ENCODE data around the gene RUNDC3A.

The RUNDC3A gene

DNA sequence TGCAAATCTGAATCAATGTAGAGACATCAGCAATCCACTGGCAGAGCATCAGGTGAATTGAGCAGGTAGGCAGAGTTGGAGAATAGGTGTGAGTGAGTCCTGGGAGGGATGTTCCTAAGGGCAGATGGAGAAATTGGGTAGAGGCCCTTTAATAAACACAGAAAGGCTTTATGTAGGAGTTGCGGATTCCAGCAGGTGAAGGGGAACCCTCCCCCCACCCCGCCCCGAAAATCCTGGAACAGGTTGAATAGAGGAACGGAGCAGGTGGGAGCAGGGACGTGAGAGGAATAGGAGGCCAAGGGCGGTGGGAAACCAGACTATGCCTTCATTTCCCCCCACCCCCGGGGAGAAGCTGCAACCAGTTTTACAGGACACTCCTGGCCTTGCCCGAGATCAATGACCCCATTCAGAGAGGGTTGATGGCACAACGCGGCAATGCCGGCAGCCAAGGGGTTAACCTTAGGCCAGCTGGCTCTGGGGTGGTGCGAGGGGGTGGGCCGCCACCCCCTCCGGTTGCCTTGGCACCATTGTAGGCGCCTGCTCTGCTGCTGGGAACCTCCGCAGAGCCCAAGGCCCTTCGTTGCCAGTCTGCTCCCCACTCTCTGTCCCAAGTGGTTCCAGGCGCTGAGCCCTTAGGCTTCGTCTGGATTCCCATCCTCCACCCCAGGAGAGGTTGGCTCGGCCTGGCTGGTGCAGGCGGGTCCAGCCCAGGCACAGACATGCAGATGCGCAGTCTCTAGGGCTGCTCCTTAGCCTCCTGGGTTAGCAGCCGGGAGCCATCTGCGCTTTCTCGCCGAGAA is 814 bp upstream of the RUNDC3A start (continued):
- TF ChIP-seq ZEB2 (tag by site-specific recombination; IDR thresholded peaks at IDR 0.05) (no peak), ZNF37A (tag by site-specific recombination; IDR thresholded peaks at IDR 0.05) (no peak), ZNF785 (tag by site-specific recombination; IDR thresholded peaks at IDR 0.05) (no peak), SCRT2 (tag by site-specific recombination; IDR thresholded peaks at IDR 0.05) (no peak), ZNF529 (tag by site-specific recombination; IDR thresholded peaks at IDR 0.05; ENCODE audit: insufficient replicate concordance) (no peak), ZXDB (tag by site-specific recombination; IDR thresholded peaks at IDR 0.05) (no peak), ZNF677 (tag by site-specific recombination; IDR thresholded peaks at IDR 0.05) (no peak), ZNF707 (tag by site-specific recombination; IDR thresholded peaks at IDR 0.05) (peak; percentile 85), KLF8 (tag by site-specific recombination; IDR thresholded peaks at IDR 0.05) (no peak), ZSCAN30 (tag by site-specific recombination; IDR thresholded peaks at IDR 0.05) (no peak), ZNF600 (tag by site-specific recombination; IDR thresholded peaks at IDR 0.05) (0 out of 2 replicates have a peak, but pooled peaks have one; percentile 13), ZBTB21 (tag by site-specific recombination; IDR thresholded peaks at IDR 0.05) (no peak), ZNF138 (tag by site-specific recombination; IDR thresholded peaks at IDR 0.05; ENCODE audit: borderline replicate concordance) (no peak), ZNF341 (tag by site-specific recombination; IDR thresholded peaks at IDR 0.05; ENCODE audit: low read depth) (peak; percentile 9; the same call in 1 of the 2 replicates), ZFP69B (tag by site-specific recombination; IDR thresholded peaks at IDR 0.05) (no peak), ZNF433 (tag by site-specific recombination; IDR thresholded peaks at IDR 0.05; ENCODE audit: low read depth) (no peak), SALL2 (tag by site-specific recombination; IDR thresholded peaks at IDR 0.05; ENCODE audit: borderline replicate concordance) (no peak), EGR2 (tag by site-specific recombination; IDR thresholded peaks at IDR 0.05; ENCODE audit: low read depth) (peak; percentile 59; the same call in 1 of the 2 replicates), ZNF2 (tag by site-specific recombination; IDR thresholded peaks at IDR 0.05) (no peak), ZNF211 (tag by site-specific recombination; IDR thresholded peaks at IDR 0.05; ENCODE audit: low read depth) (no peak), HOXC10 (CRISPR knock-in tag; IDR thresholded peaks at IDR 0.05) (no peak), ZNF837 (tag by site-specific recombination; IDR thresholded peaks at IDR 0.05) (no peak), ZFP41 (tag by site-specific recombination; IDR thresholded peaks at IDR 0.05; ENCODE audit: borderline replicate concordance) (no peak), KLF10 (tag by site-specific recombination; IDR thresholded peaks at IDR 0.05) (no peak), ZBTB48 (tag by site-specific recombination; IDR thresholded peaks at IDR 0.05) (peak; percentile 25; the same call in 1 of the 2 replicates), ZNF658 (tag by site-specific recombination; IDR thresholded peaks at IDR 0.05) (no peak), BCL11B (tag by site-specific recombination; IDR thresholded peaks at IDR 0.05; ENCODE audit: low read depth) (no peak), ZNF324 (tag by site-specific recombination; IDR thresholded peaks at IDR 0.05) (no peak), ZNF132 (tag by site-specific recombination; IDR thresholded peaks at IDR 0.05; ENCODE audit: borderline replicate concordance) (no peak), ZNF768 (tag by site-specific recombination; IDR thresholded peaks at IDR 0.05) (no peak), ZNF169 (tag by site-specific recombination; IDR thresholded peaks at IDR 0.05) (no peak), ZNF335 (tag by site-specific recombination; conservative IDR thresholded peaks at IDR 0.05) (peak; percentile 69)
- TF ChIP-seq, protein P1, sequence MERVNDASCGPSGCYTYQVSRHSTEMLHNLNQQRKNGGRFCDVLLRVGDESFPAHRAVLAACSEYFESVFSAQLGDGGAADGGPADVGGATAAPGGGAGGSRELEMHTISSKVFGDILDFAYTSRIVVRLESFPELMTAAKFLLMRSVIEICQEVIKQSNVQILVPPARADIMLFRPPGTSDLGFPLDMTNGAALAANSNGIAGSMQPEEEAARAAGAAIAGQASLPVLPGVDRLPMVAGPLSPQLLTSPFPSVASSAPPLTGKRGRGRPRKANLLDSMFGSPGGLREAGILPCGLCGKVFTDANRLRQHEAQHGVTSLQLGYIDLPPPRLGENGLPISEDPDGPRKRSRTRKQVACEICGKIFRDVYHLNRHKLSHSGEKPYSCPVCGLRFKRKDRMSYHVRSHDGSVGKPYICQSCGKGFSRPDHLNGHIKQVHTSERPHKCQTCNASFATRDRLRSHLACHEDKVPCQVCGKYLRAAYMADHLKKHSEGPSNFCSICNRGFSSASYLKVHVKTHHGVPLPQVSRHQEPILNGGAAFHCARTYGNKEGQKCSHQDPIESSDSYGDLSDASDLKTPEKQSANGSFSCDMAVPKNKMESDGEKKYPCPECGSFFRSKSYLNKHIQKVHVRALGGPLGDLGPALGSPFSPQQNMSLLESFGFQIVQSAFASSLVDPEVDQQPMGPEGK (tag by site-specific recombination; IDR thresholded peaks at IDR 0.05): peak; percentile 11
- TF ChIP-seq, protein P2, sequence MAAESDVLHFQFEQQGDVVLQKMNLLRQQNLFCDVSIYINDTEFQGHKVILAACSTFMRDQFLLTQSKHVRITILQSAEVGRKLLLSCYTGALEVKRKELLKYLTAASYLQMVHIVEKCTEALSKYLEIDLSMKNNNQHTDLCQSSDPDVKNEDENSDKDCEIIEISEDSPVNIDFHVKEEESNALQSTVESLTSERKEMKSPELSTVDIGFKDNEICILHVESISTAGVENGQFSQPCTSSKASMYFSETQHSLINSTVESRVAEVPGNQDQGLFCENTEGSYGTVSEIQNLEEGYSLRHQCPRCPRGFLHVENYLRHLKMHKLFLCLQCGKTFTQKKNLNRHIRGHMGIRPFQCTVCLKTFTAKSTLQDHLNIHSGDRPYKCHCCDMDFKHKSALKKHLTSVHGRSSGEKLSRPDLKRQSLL (tag by site-specific recombination; IDR thresholded peaks at IDR 0.05): no peak
- TF ChIP-seq, protein P3, sequence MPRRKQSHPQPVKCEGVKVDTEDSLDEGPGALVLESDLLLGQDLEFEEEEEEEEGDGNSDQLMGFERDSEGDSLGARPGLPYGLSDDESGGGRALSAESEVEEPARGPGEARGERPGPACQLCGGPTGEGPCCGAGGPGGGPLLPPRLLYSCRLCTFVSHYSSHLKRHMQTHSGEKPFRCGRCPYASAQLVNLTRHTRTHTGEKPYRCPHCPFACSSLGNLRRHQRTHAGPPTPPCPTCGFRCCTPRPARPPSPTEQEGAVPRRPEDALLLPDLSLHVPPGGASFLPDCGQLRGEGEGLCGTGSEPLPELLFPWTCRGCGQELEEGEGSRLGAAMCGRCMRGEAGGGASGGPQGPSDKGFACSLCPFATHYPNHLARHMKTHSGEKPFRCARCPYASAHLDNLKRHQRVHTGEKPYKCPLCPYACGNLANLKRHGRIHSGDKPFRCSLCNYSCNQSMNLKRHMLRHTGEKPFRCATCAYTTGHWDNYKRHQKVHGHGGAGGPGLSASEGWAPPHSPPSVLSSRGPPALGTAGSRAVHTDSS (tag by site-specific recombination; IDR thresholded peaks at IDR 0.05): no peak
- TF ChIP-seq, protein P4, sequence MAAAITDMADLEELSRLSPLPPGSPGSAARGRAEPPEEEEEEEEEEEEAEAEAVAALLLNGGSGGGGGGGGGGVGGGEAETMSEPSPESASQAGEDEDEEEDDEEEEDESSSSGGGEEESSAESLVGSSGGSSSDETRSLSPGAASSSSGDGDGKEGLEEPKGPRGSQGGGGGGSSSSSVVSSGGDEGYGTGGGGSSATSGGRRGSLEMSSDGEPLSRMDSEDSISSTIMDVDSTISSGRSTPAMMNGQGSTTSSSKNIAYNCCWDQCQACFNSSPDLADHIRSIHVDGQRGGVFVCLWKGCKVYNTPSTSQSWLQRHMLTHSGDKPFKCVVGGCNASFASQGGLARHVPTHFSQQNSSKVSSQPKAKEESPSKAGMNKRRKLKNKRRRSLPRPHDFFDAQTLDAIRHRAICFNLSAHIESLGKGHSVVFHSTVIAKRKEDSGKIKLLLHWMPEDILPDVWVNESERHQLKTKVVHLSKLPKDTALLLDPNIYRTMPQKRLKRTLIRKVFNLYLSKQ (tag by site-specific recombination; IDR thresholded peaks at IDR 0.05; ENCODE audit: borderline replicate concordance): no peak
